Activated naive CD4-positive, alpha-beta T cell treated with anti-CD3 and anti-CD28 coated beads for 36 hours (primary cell): ENCODE data around the gene ZDHHC15. TPM values are rescaled to one million over a fixed set of nuclear protein-coding genes. Genes with fewer than 3 reads are reported as not detected.
"Not testable (repeated sequence)": the region's sequence is repeated elsewhere in the genome, so short reads cannot be mapped to it uniquely, and the experiment has no call there.

ENCODE experiments used
- CTCF ChIA-PET: fragments of 350-600 bp; sonication (Branson Sonifier 250); formaldehyde crosslinking; loops from one replicate; lab custom pipeline; 2021; ENCODE audit warnings: antibody characterized with exemption; lab: Charles Lee
- DNase-seq: peaks from one replicate; pipeline ENCODE4 v3.0.0-alpha.2; 2020
- H3K27ac Mint-ChIP-seq: one replicate; pipeline ENCODE4 v1.8.0; 2021; ENCODE audit warnings: mild to moderate bottlenecking, mixed read lengths
- H3K27me3 Mint-ChIP-seq: one replicate; pipeline ENCODE4 v1.8.0; 2021; ENCODE audit warnings: low read depth, mixed read lengths
- H3K36me3 Mint-ChIP-seq: one replicate; pipeline ENCODE4 v1.8.0; 2021; ENCODE audit warnings: low read depth, mixed read lengths
- H3K4me1 Mint-ChIP-seq: one replicate; pipeline ENCODE4 v1.8.0; 2021; ENCODE audit warnings: low read depth, mixed read lengths
- H3K4me3 Mint-ChIP-seq: one replicate; pipeline ENCODE4 v1.8.0; 2021; ENCODE audit warnings: mild to moderate bottlenecking, moderate library complexity, mixed read lengths
- H3K9me3 Mint-ChIP-seq: one replicate; pipeline ENCODE4 v1.8.0; 2021; ENCODE audit warnings: mixed read lengths
- intact Hi-C: fragments of 100-400 bp; cut with micrococcal nuclease; formaldehyde crosslinking; loops from one replicate; pipeline ENCODE4 v1.15.1; 2023
- total RNA-seq, 2 experiments: library from RNA; stranded (reverse); gene quantifications; one replicate each; pipeline ENCODE4 v1.2.3, GENCODE V29; 2021

ZDHHC15 gene
- under 1 TPM; 0.17 to 0.21 TPM for total RNA-seq

GRCh38 chrX:75522565-75523431 lies at the start of gene ZDHHC15:
Gene ZDHHC15, minus strand, starts transcription at chrX:75523037. Its CDS starts 13 bp downstream, at chrX:75523024.
- H3K4me1 Mint-ChIP-seq, result peaks cover 26% of the 10 kb centered on the region
- H3K4me3 Mint-ChIP-seq, result peak within 1 kb of the TSS; percentile 80
- no peaks in the 10 kb centered on the region for H3K27me3 Mint-ChIP-seq
- no peaks in the 10 kb centered on the region for H3K9me3 Mint-ChIP-seq
- intact Hi-C loops, result loop anchor here (1.0 to 10.0 kb wide), 4 partner anchors 222 to 908 kb away; partner anchors contain the start of genes RLIM and UPRT
- no peaks in the 10 kb centered on the region for H3K36me3 Mint-ChIP-seq
- DNase-seq, result peak; percentile 68
- CTCF ChIA-PET, result no interaction called here
- peak within 1 kb of the TSS; percentile 70 for H3K27ac Mint-ChIP-seq

GRCh38 chrX:75560544-75560943 lies 37.7 kb upstream of the ZDHHC15 start:
- H3K27me3 Mint-ChIP-seq, H3K27ac Mint-ChIP-seq, DNase-seq, H3K4me1 Mint-ChIP-seq, H3K36me3 Mint-ChIP-seq, CTCF ChIA-PET, H3K4me3 Mint-ChIP-seq, intact Hi-C loops: not testable (repeated sequence)
- H3K9me3 Mint-ChIP-seq, result peaks cover 12% of the 10 kb centered on the region

GRCh38 chrX:75547783-75548182 lies 24.9 kb upstream of the ZDHHC15 start:
- Mint-ChIP-seq H3K4me3 (no peak overlapping the region), H3K9me3 (peaks cover 9% of the 10 kb centered on the region), H3K27ac (no peak overlapping the region), H3K4me1 (peaks cover 7% of the 10 kb centered on the region), H3K36me3 (peaks cover 3% of the 10 kb centered on the region), H3K27me3 (no peaks in the 10 kb centered on the region)
- intact Hi-C loops, result no loop called here
- CTCF ChIA-PET, result no interaction called here
- no peak for DNase-seq

- no peak overlapping the region for H3K27ac Mint-ChIP-seq
- CTCF ChIA-PET, result no interaction called here
- no peaks in the 10 kb centered on the region for H3K27me3 Mint-ChIP-seq
- H3K36me3 Mint-ChIP-seq, result peaks cover 7% of the 10 kb centered on the region
- H3K4me1 Mint-ChIP-seq, result peaks cover 7% of the 10 kb centered on the region
- intact Hi-C loops, result no loop called here
- DNase-seq, result no peak
- no peak overlapping the region for H3K4me3 Mint-ChIP-seq
- H3K9me3 Mint-ChIP-seq, result peaks cover 9% of the 10 kb centered on the region
Observed at GRCh38 chrX:75546724-75547511, 24.1 kb upstream of the ZDHHC15 start.

GRCh38 chrX:75544786-75545185 lies 21.9 kb upstream of the ZDHHC15 start:
- no peak overlapping the region for H3K4me3 Mint-ChIP-seq
- no peaks in the 10 kb centered on the region for H3K27me3 Mint-ChIP-seq
- DNase-seq, result no peak
- H3K27ac Mint-ChIP-seq, result no peak overlapping the region
- intact Hi-C loops, result no loop called here
- CTCF ChIA-PET, result no interaction called here
- peaks cover 4% of the 10 kb centered on the region for H3K36me3 Mint-ChIP-seq
- no peaks in the 10 kb centered on the region for H3K9me3 Mint-ChIP-seq
- H3K4me1 Mint-ChIP-seq, result peaks cover 7% of the 10 kb centered on the region

GRCh38 chrX:75483933-75484332 lies 38.9 kb downstream of the ZDHHC15 start:
- Mint-ChIP-seq H3K27ac (no peak overlapping the region), H3K36me3 (peaks cover 4% of the 10 kb centered on the region), H3K9me3 (peaks cover 6% of the 10 kb centered on the region), H3K4me3 (no peak overlapping the region), H3K27me3 (no peaks in the 10 kb centered on the region), H3K4me1 (no peaks in the 10 kb centered on the region)
- no peak for DNase-seq
- intact Hi-C loops, result no loop called here
- CTCF ChIA-PET, result no interaction called here

GRCh38 chrX:75461780-75462179 lies 61.1 kb downstream of the ZDHHC15 start:
- H3K27me3 Mint-ChIP-seq, intact Hi-C loops, DNase-seq, H3K4me1 Mint-ChIP-seq, H3K4me3 Mint-ChIP-seq, CTCF ChIA-PET, H3K27ac Mint-ChIP-seq: not testable (repeated sequence)
- Mint-ChIP-seq H3K9me3 (peaks cover 31% of the 10 kb centered on the region), H3K36me3 (peaks cover 10% of the 10 kb centered on the region)

- no peaks in the 10 kb centered on the region for H3K4me1 Mint-ChIP-seq
- DNase-seq, result no peak
- CTCF ChIA-PET, result no interaction called here
Observed at GRCh38 chrX:75421688-75422230, 101.1 kb downstream of the ZDHHC15 start.

GRCh38 chrX:75407153-75407552 lies 115.7 kb downstream of the ZDHHC15 start:
- Mint-ChIP-seq H3K9me3 (peaks cover 27% of the 10 kb centered on the region), H3K36me3 (peaks cover 20% of the 10 kb centered on the region)
- H3K4me1 Mint-ChIP-seq, H3K27ac Mint-ChIP-seq, CTCF ChIA-PET, intact Hi-C loops, H3K4me3 Mint-ChIP-seq, DNase-seq, H3K27me3 Mint-ChIP-seq: not testable (repeated sequence)

More at GRCh38 chrX:75421688-75422230, 101.1 kb downstream of the ZDHHC15 start:
- H3K27ac Mint-ChIP-seq, result no peak overlapping the region
- no peaks in the 10 kb centered on the region for H3K27me3 Mint-ChIP-seq
- peaks cover 4% of the 10 kb centered on the region for H3K36me3 Mint-ChIP-seq
- intact Hi-C loops, result no loop called here
- no peak overlapping the region for H3K4me3 Mint-ChIP-seq
- no peaks in the 10 kb centered on the region for H3K9me3 Mint-ChIP-seq

- Mint-ChIP-seq H3K4me1 (no peaks in the 10 kb centered on the region), H3K9me3 (peaks cover 35% of the 10 kb centered on the region), H3K27me3 (no peaks in the 10 kb centered on the region), H3K4me3 (no peak overlapping the region), H3K36me3 (peaks cover 9% of the 10 kb centered on the region), H3K27ac (no peak overlapping the region)
- CTCF ChIA-PET, result no interaction called here
- DNase-seq, result no peak
- intact Hi-C loops, result no loop called here
Observed at GRCh38 chrX:75390470-75390869, 132.4 kb downstream of the ZDHHC15 start.

- no peak overlapping the region for H3K27ac Mint-ChIP-seq
- intact Hi-C loops, result no loop called here
- H3K9me3 Mint-ChIP-seq, result no peaks in the 10 kb centered on the region
- no peaks in the 10 kb centered on the region for H3K27me3 Mint-ChIP-seq
- no peaks in the 10 kb centered on the region for H3K4me1 Mint-ChIP-seq
- no peak for DNase-seq
- CTCF ChIA-PET, result no interaction called here
- H3K4me3 Mint-ChIP-seq, result no peak overlapping the region
- H3K36me3 Mint-ChIP-seq, result no peaks in the 10 kb centered on the region
Observed at GRCh38 chrX:75369721-75370120, 153.1 kb downstream of the ZDHHC15 start.

- H3K4me1 Mint-ChIP-seq, result no peaks in the 10 kb centered on the region
- intact Hi-C loops, result no loop called here
- H3K27me3 Mint-ChIP-seq, result no peaks in the 10 kb centered on the region
- H3K36me3 Mint-ChIP-seq, result peaks cover 2% of the 10 kb centered on the region
- CTCF ChIA-PET, result no interaction called here
- peaks cover 4% of the 10 kb centered on the region for H3K9me3 Mint-ChIP-seq
- H3K4me3 Mint-ChIP-seq, result no peak overlapping the region
- H3K27ac Mint-ChIP-seq, result no peak overlapping the region
- no peak for DNase-seq
Observed at GRCh38 chrX:75366861-75367260, 156.0 kb downstream of the ZDHHC15 start.
